Mucosa of descending colon (tissue), 3 donors: ENCODE measurements around the gene FARS2. TPM values are rescaled to one million over a fixed set of nuclear protein-coding genes. Genes with fewer than 3 reads are reported as not detected.

Experiments
- ATAC-seq: fragments of 200-7000 bp; cut with Tn5 transposase; one replicate; pipeline ENCODE4 v1.9.1; 2020; ENCODE audit warnings: mild to moderate bottlenecking, moderate library complexity
- DNase-seq, 3 donors: peaks; one replicate each; pipeline ENCODE4 v3.0.0-alpha.2; 2020
- H3K36me3 ChIP-seq: fragments of 200-600 bp; one replicate; pipeline ENCODE4 v1.8.0; 2021; ENCODE audit warnings: low read depth, mild to moderate bottlenecking
- H3K4me1 ChIP-seq: fragments of 200-600 bp; one replicate; pipeline ENCODE4 v1.8.0; 2021; ENCODE audit warnings: low read depth, mild to moderate bottlenecking
- H3K4me3 ChIP-seq: fragments of 200-600 bp; one replicate; pipeline ENCODE4 v1.8.0; 2021; ENCODE audit warnings: mild to moderate bottlenecking
- H3K9me3 ChIP-seq: fragments of 200-600 bp; one replicate; pipeline ENCODE4 v1.8.0; 2021; ENCODE audit warnings: mild to moderate bottlenecking
- intact Hi-C, 2 donors: fragments of 100-400 bp; cut with DNase I in 1 of 2; cut with micrococcal nuclease in 1 of 2; formaldehyde crosslinking; loops; one replicate each; pipeline versions ENCODE4 v1.11.0 to v1.11.1; 2022; cut with DNase I, micrococcal nuclease
- total RNA-seq, 3 donors: library from RNA; stranded (reverse); fragmentation: NEBNext Ultra II Directional in 2 of 3; extraction: Animal tissue kit (Norgen Biotek cat#: 25700) in 2 of 3; gene quantifications; one replicate each; pipeline versions ENCODE4 v1.2.1 to v1.2.4, GENCODE V29; 2021 to 2023
- TF ChIP-seq, protein P1 (sequence below): fragments of 200-600 bp; IDR thresholded peaks from one replicate; pipeline ENCODE4 v1.8.0; 2022; ENCODE audit warnings: antibody characterized with exemption, mild to moderate bottlenecking
- donor health status: DM: no; HTN: no; CAD: no; lungs with moderate emphysema.
- donor health status: DM: no; HTN: no; CAD: no.
- donor health status: DM: no; HTN: yes; CAD: no.

Gene FARS2
- total RNA-seq, 3 donors from 2014 or later, result 15.2 to 21.6 (median 17.2) TPM

DNA sequence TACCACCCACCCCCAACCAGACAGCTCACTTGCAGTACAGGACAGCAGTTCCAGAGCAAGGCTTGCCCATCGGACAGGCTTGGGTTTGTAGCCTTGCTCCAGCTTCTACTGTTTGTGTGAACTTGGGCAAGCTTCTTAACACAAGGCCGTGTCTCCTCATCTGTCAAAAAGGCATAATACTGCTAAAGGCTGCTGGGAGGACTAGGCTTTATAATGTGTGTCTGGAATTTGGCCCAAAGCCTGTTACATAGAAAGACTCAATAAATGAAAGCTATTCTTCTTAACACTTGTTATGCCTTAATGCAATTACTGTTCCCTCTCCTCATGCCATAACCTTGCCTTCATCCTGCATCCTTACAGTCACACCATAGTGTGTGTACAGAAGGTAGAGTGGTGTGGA, 44.0 kb upstream of the FARS2 start:
- no peak for ATAC-seq
- intact Hi-C loops, result no loop called here
- TF ChIP-seq, protein P1, sequence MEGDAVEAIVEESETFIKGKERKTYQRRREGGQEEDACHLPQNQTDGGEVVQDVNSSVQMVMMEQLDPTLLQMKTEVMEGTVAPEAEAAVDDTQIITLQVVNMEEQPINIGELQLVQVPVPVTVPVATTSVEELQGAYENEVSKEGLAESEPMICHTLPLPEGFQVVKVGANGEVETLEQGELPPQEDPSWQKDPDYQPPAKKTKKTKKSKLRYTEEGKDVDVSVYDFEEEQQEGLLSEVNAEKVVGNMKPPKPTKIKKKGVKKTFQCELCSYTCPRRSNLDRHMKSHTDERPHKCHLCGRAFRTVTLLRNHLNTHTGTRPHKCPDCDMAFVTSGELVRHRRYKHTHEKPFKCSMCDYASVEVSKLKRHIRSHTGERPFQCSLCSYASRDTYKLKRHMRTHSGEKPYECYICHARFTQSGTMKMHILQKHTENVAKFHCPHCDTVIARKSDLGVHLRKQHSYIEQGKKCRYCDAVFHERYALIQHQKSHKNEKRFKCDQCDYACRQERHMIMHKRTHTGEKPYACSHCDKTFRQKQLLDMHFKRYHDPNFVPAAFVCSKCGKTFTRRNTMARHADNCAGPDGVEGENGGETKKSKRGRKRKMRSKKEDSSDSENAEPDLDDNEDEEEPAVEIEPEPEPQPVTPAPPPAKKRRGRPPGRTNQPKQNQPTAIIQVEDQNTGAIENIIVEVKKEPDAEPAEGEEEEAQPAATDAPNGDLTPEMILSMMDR, result no peak

DNA sequence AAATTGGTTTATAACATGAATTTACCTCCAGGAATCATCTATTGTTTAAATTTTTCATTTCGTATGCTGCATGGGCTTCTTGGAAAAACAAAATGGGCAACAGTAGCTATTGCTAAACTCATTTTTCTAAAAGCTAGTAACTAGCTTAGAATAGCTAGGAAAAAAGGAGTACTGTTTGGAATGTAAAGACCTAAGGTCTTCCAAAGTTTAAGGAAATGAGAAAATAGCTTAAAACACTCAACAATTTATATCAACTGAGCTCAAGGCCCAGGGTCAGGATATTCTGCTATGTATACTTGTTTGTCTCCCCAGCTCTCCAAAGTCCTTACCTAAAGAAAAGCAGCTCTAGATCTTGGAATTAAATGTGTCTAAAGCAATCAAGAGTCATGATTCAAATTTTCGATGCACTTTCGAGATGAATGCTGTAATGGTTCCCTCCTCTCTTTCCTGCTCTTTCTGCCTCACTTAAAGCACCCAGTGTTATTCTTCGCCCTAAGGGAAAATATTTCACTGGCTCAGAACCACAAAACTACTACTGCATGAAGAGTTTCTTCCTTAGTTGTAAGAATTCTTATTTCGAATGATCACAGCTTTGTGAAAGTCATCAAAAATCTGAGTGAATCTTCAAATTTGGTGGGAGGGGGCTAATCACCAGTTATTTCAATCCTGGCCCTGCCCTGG, 42.2 kb upstream of the FARS2 start:
- Histone ChIP-seq H3K4me3 (no peak overlapping the region), H3K4me1 (no peaks in the 10 kb centered on the region), H3K36me3 (no peaks in the 10 kb centered on the region), H3K9me3 (no peaks in the 10 kb centered on the region)
- TF ChIP-seq, protein P1, result no peak
- ATAC-seq (no peak), DNase-seq (no peak)
- intact Hi-C loops, result no loop called here

More for the DNA sequence above, 44.0 kb upstream of the FARS2 start:
- no peak overlapping the region for H3K4me3 ChIP-seq
- no peaks in the 10 kb centered on the region for H3K9me3 ChIP-seq
- H3K4me1 ChIP-seq, result no peaks in the 10 kb centered on the region
- H3K36me3 ChIP-seq, result no peaks in the 10 kb centered on the region
- DNase-seq, result no peak

DNA sequence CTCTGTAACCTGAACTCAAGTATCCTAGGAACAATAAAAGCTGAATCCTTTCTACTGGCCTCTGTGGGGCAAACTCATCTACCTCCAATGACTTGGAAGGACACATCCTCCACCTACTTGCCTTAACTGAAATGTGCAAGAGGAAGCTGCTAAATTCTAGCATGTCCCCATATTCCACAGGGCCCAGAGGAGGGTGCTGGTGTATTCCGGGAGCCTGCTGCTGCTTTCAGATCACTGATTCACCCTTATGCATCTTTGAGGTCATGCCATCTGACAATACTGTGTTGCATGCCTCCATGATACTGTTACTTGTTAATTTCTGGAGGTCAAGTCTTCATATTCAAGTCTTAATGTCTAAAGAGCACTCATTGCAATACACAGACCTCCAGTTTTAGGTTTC, 40.9 kb upstream of the FARS2 start:
- intact Hi-C loops, result no loop called here
- Histone ChIP-seq H3K9me3 (no peaks in the 10 kb centered on the region), H3K4me1 (no peaks in the 10 kb centered on the region), H3K36me3 (no peaks in the 10 kb centered on the region), H3K4me3 (no peak overlapping the region)
- TF ChIP-seq, protein P1, result no peak
- ATAC-seq, result no peak
- DNase-seq, result no peak

DNA sequence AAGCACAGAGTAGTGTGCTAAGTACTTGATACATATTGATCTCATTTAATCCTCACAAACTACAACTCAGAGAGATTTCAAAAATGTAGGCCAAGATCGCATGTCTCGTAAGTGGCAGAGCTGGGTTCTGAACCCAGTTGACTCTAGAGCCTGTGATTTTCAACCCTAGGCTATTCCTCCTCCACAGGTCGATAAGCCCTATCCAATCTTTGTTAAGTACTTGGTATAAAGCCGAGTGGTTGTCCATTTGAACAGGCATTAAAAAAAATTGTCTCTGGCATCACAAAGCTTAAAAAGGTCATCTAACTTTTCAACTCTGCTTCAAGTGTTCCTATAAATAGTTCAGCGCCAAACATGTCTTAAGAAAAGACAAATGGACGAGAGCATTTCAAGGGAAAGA, 38.0 kb upstream of the FARS2 start:
- H3K36me3 ChIP-seq, result no peaks in the 10 kb centered on the region
- no peak for ATAC-seq
- intact Hi-C loops, result no loop called here
- H3K4me1 ChIP-seq, result no peaks in the 10 kb centered on the region
- TF ChIP-seq, protein P1, result no peak
- no peak for DNase-seq
- no peak overlapping the region for H3K4me3 ChIP-seq
- no peaks in the 10 kb centered on the region for H3K9me3 ChIP-seq

DNA sequence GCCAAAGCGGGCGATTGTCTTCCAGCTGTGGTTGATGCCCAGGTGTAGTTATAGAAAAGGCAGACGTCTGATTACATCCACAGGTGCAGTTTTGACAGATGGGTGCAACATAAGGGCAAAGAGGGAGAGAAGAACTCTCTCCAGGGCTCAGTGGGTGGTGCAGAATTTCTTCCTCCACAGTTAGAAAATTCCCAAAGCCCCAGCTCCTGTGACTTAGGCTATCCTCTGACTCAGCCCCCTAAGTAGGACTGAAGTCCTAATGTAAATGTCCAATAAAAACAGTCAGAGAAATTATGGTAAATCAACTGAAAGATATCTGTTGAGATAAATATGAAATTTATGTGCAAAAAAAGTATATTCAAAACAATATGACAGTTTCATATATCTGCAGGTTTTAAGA, 32.0 kb upstream of the FARS2 start:
- TF ChIP-seq, protein P1, result no peak
- Histone ChIP-seq H3K4me3 (no peak overlapping the region), H3K36me3 (no peaks in the 10 kb centered on the region), H3K4me1 (no peaks in the 10 kb centered on the region), H3K9me3 (no peaks in the 10 kb centered on the region)
- intact Hi-C loops, result no loop called here
- no peak for ATAC-seq
- no peak for DNase-seq

DNA sequence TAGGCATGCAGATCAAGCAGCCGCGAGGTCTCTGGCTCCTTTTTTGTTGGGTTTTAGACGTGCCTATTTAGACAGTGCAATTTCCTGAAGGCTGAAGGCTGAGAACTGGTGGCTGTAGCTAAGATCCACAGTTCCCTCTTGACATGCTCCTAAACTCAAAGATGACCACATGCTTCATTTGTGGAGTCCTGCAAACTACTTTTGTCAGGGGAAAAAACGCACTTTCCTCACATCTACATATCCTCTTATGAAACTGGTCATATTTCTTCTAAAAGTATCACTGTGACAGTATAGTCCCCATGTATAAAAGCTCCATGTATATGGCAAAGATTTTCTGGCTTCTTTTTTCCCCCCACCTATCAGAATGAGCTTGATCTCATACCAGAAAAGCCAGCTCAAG, 31.2 kb upstream of the FARS2 start:
- no peaks in the 10 kb centered on the region for H3K36me3 ChIP-seq
- no peaks in the 10 kb centered on the region for H3K9me3 ChIP-seq
- no peak overlapping the region for H3K4me3 ChIP-seq
- no peaks in the 10 kb centered on the region for H3K4me1 ChIP-seq
- TF ChIP-seq, protein P1, result no peak
- ATAC-seq (no peak), DNase-seq (no peak)
- intact Hi-C loops, result no loop called here
